ENCODE data around the gene DLGAP1. TPM values are rescaled to one million over a fixed set of nuclear protein-coding genes. Genes with fewer than 3 reads are reported as not detected.
A peak's percentile ranks its signal among the peaks of the same experiment; 100 is the strongest.

Gene DLGAP1
- total RNA-seq, 1 experiment from 2014 or later: not detected

DNA sequence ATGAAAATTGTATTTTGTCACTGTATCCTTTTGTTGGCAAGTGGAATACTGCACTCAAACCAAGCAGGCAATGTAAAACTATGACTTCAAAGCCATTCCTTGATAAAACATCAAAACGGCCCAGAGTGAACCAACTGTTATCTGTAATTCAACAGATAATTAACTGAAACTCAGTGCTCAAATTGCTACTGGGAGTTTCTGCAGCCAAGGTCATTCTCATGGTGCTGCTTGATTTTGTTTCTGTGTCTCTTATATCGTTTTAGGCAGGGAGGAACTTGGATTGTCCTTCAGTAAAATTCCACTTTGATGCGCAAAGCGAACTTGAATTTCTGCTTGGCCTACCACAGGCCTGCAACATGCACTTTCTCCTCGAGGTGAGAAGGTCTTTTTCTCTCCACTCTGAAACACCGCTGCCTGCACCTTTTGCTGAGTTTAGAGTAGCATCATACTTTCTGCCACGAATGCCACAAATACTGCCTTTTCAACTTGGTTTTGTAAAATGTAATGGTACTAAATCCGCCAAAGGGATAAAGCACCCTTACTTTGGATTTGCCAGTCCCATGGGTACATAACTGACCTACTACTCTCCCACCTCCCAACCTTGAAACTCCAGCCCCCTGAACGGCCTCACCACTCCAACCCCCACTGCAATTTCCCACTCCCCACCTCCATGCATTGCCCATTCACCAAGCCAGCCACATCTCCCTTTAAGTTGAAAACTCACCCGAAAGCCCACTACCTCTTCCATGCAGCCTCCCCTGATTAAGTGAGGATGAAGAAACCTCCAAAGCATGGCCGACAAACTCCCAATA lies 800.5 kb downstream of the DLGAP1 start:
- H3K27me3 Mint-ChIP-seq (ENCODE audit: insufficient read depth, unreplicated experiment): no peaks in the 10 kb centered on the region
- TF ChIP-seq, protein P1, sequence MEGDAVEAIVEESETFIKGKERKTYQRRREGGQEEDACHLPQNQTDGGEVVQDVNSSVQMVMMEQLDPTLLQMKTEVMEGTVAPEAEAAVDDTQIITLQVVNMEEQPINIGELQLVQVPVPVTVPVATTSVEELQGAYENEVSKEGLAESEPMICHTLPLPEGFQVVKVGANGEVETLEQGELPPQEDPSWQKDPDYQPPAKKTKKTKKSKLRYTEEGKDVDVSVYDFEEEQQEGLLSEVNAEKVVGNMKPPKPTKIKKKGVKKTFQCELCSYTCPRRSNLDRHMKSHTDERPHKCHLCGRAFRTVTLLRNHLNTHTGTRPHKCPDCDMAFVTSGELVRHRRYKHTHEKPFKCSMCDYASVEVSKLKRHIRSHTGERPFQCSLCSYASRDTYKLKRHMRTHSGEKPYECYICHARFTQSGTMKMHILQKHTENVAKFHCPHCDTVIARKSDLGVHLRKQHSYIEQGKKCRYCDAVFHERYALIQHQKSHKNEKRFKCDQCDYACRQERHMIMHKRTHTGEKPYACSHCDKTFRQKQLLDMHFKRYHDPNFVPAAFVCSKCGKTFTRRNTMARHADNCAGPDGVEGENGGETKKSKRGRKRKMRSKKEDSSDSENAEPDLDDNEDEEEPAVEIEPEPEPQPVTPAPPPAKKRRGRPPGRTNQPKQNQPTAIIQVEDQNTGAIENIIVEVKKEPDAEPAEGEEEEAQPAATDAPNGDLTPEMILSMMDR (IDR thresholded peaks at IDR 0.05; ENCODE audit: unreplicated experiment): no peak
- ChIA-PET CTCF (interaction anchor here (3.0 kb wide), 2 partner anchors 11 kb away, joined by 25 to 43 read pairs; no protein-coding TSS in a partner anchor), POLR2A (interaction anchor here (5.6 to 6.1 kb wide), 3 partner anchors 11 to 202 kb away, joined by 69 to 76 read pairs (median 70); no protein-coding TSS in a partner anchor)
- peaks cover 33% of the 10 kb centered on the region for H3K4me1 Mint-ChIP-seq (ENCODE audit: insufficient read depth, unreplicated experiment)
- no peak overlapping the region for H3K4me3 Mint-ChIP-seq (ENCODE audit: unreplicated experiment)
- H3K36me3 Mint-ChIP-seq (ENCODE audit: insufficient read depth, unreplicated experiment): no peaks in the 10 kb centered on the region
- intact Hi-C loops (cut with micrococcal nuclease): no loop called here
- DNase-seq (ENCODE audit: unreplicated experiment): no peak
- BruUV-seq (replicated peaks): no TSS peak
- H3K9me3 Mint-ChIP-seq (ENCODE audit: unreplicated experiment): no peaks in the 10 kb centered on the region
- H3K27ac Mint-ChIP-seq (ENCODE audit: low read depth, unreplicated experiment): peak overlapping the region; percentile 9

DNA sequence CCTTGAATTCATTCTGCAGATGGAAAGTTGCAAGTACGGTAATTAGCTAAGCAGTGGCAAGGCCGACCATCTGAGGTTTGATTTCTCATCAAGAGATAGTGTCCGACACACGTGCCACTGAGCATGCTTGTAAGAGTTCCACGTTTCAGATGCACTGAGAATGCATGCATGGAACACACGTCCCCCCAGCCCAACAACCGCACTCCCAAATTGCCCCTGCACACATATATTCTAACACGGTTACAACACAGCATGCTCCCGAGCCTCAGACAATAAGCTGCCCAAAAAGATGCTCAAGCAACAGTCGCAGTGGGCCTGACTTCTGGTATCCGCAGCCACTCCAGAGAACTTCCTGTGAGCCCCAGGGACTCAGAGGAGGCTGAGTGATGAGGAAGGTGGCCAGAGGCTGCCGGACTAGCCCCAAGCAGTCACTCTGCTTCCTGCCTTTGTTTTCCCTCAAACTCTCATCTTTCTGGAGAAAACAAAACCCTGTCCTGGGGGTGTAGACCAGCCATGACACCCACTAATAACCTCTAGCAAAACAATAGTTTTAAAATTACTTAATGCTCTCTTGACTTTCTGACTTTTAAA lies 801.2 kb downstream of the DLGAP1 start:
- CTCF ChIA-PET: interaction anchor here (0.5 to 3.0 kb wide), 9 partner anchors 8 to 372 kb away, joined by 3 to 43 read pairs (median 5); no protein-coding TSS in a partner anchor

DNA sequence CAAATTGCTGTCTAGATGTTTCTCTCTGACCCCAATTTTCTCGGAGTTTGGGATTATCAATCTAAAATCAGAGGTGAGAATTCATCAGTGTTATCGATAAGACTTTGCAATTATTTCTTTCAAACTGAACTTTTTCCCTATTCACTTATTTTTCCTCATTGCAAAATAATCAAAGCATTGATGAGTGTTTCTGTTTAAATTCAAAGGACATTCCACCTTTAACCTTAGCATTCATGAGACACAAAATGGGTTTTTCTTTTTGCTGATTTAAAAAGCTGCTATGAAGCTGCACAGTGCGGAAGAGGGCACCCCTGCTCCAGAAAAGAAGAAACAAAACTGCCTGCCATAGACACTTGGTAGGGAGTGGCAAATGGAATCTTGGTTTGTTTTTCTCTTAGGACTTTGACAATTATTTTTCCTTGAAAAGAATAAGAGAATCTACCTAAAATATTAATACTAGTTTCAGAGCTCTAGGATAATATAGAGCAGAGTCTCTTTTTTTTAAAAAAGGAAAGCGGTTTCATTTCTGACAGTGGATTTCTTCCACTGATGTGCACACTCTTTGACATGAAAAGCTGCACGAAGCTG lies 801.8 kb downstream of the DLGAP1 start:
- no peak for DNase-seq (ENCODE audit: unreplicated experiment)
- Mint-ChIP-seq H3K36me3 (ENCODE audit: insufficient read depth, unreplicated experiment) (no peaks in the 10 kb centered on the region), H3K4me1 (ENCODE audit: insufficient read depth, unreplicated experiment) (peaks cover 41% of the 10 kb centered on the region), H3K4me3 (ENCODE audit: unreplicated experiment) (no peak overlapping the region), H3K27ac (ENCODE audit: low read depth, unreplicated experiment) (peak overlapping the region; percentile 91), H3K27me3 (ENCODE audit: insufficient read depth, unreplicated experiment) (no peaks in the 10 kb centered on the region), H3K9me3 (ENCODE audit: unreplicated experiment) (no peaks in the 10 kb centered on the region)
- BruUV-seq (replicated peaks): TSS peak; percentile 95
- ChIA-PET POLR2A (interaction anchor here (0.6 to 6.1 kb wide), 25 partner anchors 9 to 668 kb away, joined by 3 to 171 read pairs (median 6); partner anchors contain the start of gene TGIF1), CTCF (interaction anchor here (0.5 to 3.0 kb wide), 11 partner anchors 9 to 371 kb away, joined by 3 to 43 read pairs (median 6); no protein-coding TSS in a partner anchor)
- intact Hi-C loops (cut with micrococcal nuclease): loop anchor here (2.0 kb wide), 1 partner anchor 59 kb away; no protein-coding TSS in a partner anchor
- TF ChIP-seq, protein P1 (IDR thresholded peaks at IDR 0.05; ENCODE audit: unreplicated experiment): no peak

More for the DNA sequence above, 801.2 kb downstream of the DLGAP1 start:
- BruUV-seq (replicated peaks): no TSS peak
- Mint-ChIP-seq H3K4me3 (ENCODE audit: unreplicated experiment) (no peak overlapping the region), H3K9me3 (ENCODE audit: unreplicated experiment) (no peaks in the 10 kb centered on the region), H3K36me3 (ENCODE audit: insufficient read depth, unreplicated experiment) (no peaks in the 10 kb centered on the region), H3K4me1 (ENCODE audit: insufficient read depth, unreplicated experiment) (peaks cover 40% of the 10 kb centered on the region), H3K27me3 (ENCODE audit: insufficient read depth, unreplicated experiment) (no peaks in the 10 kb centered on the region), H3K27ac (ENCODE audit: low read depth, unreplicated experiment) (peak overlapping the region; percentile 9)
- intact Hi-C loops (cut with micrococcal nuclease): loop anchor here (2.0 kb wide), 1 partner anchor 59 kb away; no protein-coding TSS in a partner anchor
- POLR2A ChIA-PET: interaction anchor here (0.6 to 6.1 kb wide), 14 partner anchors 8 to 669 kb away, joined by 3 to 171 read pairs (median 30); partner anchors contain the start of gene TGIF1
- DNase-seq (ENCODE audit: unreplicated experiment): no peak
- TF ChIP-seq, protein P1 (IDR thresholded peaks at IDR 0.05; ENCODE audit: unreplicated experiment): no peak
